Prostate gland (tissue), 2 donors: ENCODE measurements around the gene RBM10.

ENCODE experiments used
- POLR2AphosphoS5 ChIP-seq: sonication (generic); formaldehyde crosslinking; IDR thresholded peaks from one replicate; pipeline ENCODE4 v1.6.1; 2017; ENCODE audit warnings: antibody characterized with exemption
- TF ChIP-seq, protein P1 (sequence below), 4 experiments: fragments of 200-600 bp in 2 of 4; fragments of 450-650 bp in 2 of 4; sonication (generic) in 2 of 4; IDR thresholded peaks; 1 replicate in 3 of 4; 2 replicates in 1 of 4; pipeline ENCODE4 v1.5.1; 2016 to 2019; ENCODE audit warnings: antibody characterized with exemption in 4 of 4, mild to moderate bottlenecking in 2 of 4, moderate library complexity in 2 of 4

DNA sequence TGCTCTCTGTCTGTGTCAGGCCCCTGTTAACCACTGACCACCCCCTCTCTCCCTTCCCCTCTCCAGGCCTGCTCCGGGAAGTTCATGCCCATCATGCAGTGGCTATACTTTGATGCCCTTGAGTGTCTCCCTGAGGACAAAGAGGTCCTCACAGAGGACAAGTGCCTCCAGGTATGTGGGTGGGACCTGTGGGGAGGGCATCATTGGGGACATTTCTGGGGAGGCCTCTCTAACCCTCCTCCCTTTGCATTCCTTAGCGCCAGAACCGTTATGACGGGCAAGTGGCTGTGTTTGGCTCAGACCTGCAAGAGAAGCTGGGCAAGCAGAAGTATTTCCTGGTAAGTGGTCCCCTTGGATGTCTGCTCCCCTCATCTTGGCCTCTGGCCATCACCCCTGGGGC lies 57.9 kb downstream of the RBM10 start:
- no peak for TF ChIP-seq POLR2AphosphoS5
- TF ChIP-seq, protein P1, sequence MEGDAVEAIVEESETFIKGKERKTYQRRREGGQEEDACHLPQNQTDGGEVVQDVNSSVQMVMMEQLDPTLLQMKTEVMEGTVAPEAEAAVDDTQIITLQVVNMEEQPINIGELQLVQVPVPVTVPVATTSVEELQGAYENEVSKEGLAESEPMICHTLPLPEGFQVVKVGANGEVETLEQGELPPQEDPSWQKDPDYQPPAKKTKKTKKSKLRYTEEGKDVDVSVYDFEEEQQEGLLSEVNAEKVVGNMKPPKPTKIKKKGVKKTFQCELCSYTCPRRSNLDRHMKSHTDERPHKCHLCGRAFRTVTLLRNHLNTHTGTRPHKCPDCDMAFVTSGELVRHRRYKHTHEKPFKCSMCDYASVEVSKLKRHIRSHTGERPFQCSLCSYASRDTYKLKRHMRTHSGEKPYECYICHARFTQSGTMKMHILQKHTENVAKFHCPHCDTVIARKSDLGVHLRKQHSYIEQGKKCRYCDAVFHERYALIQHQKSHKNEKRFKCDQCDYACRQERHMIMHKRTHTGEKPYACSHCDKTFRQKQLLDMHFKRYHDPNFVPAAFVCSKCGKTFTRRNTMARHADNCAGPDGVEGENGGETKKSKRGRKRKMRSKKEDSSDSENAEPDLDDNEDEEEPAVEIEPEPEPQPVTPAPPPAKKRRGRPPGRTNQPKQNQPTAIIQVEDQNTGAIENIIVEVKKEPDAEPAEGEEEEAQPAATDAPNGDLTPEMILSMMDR (IDR thresholded peaks at IDR 0.05), result no peak
